Frontal cortex (tissue), 4 donors: ENCODE measurements around the gene LRRC27. TPM values are rescaled to one million over a fixed set of nuclear protein-coding genes. Genes with fewer than 3 reads are reported as not detected.
"Not testable (repeated sequence)": the region's sequence is repeated elsewhere in the genome, so short reads cannot be mapped to it uniquely, and the experiment has no call there.

ENCODE experiments used
- DNase-seq, 2 donors: peaks; one replicate each; pipeline ENCODE4 v3.0.0; 2012; ENCODE audit warnings: low spot score in 2 of 2
- FAIRE-seq: peaks from 2 replicates; lab custom pipeline; 2012; peaks lifted over from hg19 to GRCh38; lab: Jason Lieb, UNC
- total RNA-seq: library from RNA; depleted of rRNA; stranded (reverse); fragments of >200 nt; gene quantifications from one replicate; pipeline ENCODE4 v1.2.3, GENCODE V29; 2014
- donor health status: control.
- donor health status: control.
- donor health status: control.

Gene LRRC27
- total RNA-seq, 1 donor from 2014 or later: 20.0 TPM

DNA sequence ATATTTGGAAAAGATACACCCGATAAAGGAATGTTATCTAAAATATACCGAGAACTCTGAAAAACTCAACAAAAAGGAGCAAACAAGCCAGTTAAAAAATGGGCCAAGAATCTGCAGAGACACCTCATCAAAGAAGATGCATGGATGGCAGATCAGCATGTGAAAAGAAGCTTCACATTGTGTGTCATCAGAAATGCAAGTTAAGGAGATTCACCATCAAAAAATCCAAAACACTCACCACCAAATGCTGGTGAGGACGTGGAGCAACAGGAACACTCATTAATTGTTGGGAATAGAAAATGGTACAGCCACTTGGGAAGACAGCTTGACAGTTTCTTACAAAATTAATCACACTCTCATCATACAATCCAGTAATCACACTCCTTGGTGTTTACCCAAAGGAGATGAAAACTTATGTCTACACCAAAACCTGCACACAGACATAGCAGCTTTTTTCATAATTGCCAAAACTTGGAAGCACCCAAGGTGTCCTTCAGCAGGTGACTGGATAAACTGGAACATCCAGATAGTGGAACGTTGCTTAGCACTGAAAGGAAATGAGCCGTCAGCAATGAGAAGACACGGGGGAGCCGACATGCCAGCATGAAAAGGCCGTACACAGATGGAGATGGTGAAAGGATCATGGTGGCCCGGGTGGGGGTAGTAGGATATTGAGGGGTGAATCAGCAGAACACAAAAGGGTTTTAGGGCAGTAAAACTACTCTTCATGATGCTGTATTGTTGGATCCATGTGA lies 37.1 kb downstream of the LRRC27 start:
- FAIRE-seq (no peak), DNase-seq (no peak)

- no peak for FAIRE-seq
Observed at GRCh38 chr10:132369636-132370185, 37.7 kb downstream of the LRRC27 start.

DNA sequence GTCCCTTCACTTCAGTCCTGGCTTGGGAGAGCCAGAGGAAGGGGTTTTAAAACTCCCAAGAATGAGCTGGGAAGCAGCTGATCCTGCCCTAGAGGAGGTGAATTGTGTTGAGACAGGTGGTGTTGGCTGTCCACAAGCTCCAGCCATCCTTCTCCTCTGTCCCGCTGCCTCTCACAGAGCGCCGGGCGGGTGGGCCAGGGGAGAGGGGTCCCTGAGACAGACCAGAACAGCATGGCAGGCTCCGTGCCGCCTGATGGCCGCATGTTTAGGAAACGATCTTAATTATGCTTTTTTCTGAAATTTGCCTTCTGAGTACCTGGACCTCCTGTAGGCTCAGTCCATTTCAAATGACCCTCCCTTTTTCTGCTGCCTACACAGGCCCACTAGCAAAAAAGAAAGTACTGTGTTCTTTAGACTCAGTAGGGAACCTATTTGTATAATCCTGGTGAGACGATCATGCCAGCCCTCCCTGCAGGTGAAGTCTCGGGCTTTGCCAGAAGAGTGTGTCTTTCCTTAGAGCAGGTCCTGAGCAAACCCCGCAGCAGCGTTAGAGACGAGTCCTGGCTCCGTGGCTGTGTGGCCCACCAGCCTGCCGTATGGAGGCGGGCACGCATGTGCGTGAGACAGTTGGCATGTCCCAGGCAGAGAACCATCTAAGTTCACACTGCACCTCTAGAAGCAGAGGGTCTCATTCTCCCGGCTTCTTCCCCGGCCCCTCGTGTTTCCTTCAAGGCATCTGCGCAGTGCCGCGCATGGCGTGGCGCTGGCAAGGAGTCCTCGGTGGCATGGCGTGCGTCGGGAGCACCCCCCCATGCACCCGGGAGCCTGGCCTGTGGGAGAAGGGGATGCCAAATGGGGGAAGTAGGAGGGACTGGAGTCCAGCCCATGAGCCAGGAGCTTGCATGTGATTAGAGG lies 38.7 kb downstream of the LRRC27 start:
- DNase-seq (no peak), FAIRE-seq (no peak)

More at GRCh38 chr10:132369636-132370185, 37.7 kb downstream of the LRRC27 start:
- no peak for DNase-seq

GRCh38 chr10:132371641-132372081 lies 39.7 kb downstream of the LRRC27 start:
- FAIRE-seq: no peak
- no peak for DNase-seq

DNA sequence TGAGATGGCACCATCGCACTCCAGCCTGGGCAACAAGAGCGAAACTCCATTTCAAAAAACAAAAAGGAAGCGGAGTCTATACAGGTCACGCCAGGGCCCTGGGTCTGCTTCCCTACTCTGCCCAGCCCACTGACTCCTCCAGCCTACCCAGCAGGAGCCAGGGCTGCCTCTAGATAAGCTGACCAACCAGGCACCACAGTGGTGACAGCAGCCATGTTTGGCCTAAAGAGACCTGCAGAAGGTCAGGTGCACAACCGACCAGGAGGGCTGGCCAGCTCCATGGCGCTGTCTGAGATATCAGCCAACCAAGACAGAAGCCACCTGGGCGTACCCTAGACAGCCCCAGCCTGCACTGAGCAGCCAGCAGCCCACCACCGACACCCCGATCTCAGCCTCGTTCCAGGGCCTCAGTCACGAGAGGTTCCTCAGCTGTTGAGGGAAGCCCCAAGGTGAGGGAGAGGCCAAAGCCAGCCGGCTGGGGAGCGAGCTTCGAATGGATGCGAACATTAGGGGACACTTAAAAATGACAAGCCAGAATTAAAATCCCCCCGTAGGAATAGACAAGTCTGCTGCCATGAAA lies 40.6 kb downstream of the LRRC27 start:
- DNase-seq (no peak), FAIRE-seq (no peak)

DNA sequence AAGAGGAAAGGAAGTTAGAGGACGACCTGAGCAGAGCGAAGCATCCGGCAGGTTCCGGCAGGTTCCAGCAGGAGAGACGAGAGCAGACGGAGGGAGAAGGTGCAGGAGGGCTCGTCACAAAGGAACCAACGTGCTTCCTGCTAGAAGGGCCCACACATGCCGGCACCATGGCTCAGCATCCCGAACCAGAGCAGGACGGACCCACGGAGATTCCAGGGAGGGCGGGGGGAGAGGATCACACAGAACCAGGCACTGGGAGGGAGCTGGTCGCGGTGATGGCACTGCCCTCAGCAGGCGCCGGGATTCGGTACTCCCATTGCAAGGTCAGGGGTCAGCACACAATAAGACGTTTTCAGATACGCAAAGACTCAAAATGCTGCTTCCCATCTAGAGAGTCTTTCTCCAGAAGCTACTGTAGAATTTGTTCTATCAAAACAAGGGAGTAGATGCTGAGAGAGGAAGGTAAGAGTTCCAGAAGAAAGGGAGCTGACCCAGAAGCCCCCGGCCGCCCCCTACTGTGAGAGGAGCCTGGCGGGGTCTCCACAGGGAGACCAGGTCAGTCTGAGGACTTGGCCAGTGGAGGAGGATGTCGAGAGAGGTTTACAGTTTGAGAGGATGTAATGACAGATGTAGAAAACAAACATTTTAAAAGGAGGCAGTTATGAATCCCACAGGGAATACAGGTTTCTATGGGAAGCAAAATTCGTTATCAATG lies 41.4 kb downstream of the LRRC27 start:
- FAIRE-seq: no peak
- no peak for DNase-seq

- no peak for DNase-seq
- no peak for FAIRE-seq
Observed at GRCh38 chr10:132374176-132374575, 42.2 kb downstream of the LRRC27 start.

- FAIRE-seq: no peak
Observed at GRCh38 chr10:132374612-132375011, 42.6 kb downstream of the LRRC27 start.

DNA sequence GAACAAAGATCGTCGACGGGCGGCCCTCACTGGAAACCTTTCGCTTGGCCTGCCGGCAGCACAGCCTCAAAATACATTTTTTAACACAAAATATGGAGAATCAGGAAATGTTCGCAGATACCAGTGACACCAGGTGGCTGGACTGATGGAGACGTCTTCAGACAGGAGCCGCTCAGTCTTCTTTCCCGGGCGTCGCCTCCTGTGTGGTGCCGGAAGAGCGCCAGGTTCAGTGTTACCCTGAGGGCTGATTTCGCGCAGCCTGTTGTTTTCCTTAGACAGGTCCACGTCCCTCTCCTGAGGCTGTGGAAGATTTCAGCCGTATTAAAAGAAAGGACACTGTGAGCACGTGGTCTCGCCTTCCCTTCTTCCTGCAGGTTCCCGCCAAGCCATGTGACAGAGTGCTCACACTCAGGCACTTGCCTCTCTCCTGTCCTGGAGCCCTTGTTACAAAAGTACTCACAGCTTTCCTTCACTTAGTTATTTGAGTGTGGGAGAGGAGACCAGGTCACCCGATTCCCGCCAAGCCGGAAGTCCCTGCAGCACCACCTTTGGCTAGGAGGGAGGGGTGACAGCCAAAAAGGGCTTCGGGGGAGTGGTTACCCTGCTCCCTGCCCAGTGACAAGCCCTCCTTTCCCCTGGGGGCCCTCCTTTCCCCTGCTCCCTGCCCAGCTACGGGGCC lies 43.3 kb downstream of the LRRC27 start:
- no peak for FAIRE-seq
- DNase-seq: no peak

More at GRCh38 chr10:132374612-132375011, 42.6 kb downstream of the LRRC27 start:
- no peak for DNase-seq

- DNase-seq: no peak
- FAIRE-seq: no peak
Observed at GRCh38 chr10:132375795-132376297, 43.9 kb downstream of the LRRC27 start.

GRCh38 chr10:132376394-132376851 lies 44.4 kb downstream of the LRRC27 start:
- FAIRE-seq (no peak), DNase-seq (no peak)

DNA sequence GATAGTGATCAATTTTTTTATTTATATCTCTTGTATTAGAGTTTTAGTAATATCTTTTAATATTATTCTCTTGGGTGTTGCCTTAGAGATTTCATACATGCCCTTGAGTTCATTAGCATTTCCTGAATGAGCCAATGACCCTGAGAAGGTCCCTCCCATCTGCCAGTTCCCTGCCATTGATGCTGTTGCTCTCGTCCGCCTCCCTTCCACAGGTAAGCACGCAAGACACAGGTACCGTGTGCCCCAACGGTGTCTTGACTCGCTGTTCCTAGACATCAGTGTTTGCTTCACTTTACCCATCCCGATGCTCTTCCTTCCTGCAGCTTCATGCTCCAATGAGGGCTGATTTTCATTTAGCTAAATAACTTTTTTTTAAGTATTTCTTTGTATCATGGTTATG lies 45.3 kb downstream of the LRRC27 start:
- DNase-seq: no peak
- no peak for FAIRE-seq

GRCh38 chr10:132379026-132379425 lies 47.0 kb downstream of the LRRC27 start:
- not testable (repeated sequence) for FAIRE-seq, DNase-seq

- FAIRE-seq, DNase-seq: not testable (repeated sequence)
Observed at GRCh38 chr10:132380986-132381385, 49.0 kb downstream of the LRRC27 start.

DNA sequence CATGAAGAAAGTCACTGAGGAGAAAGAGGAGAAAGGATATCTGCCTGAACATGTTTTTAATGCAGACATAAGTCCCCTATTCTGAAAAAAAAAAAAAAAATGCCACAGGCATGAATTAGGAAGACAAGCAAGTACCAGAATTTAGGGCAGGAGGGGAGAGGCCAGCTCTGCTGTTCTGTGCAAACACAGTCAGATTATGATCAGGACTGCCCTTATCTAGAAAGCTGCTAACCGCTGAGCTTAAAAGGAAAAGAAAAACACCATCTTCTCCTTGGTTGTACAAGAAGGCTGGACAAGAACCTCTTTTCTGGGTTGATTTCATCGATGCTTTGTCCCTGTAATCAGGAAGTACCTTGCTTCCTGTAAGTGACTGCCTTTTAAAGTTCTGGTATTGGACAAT lies 49.7 kb downstream of the LRRC27 start:
- no peak for FAIRE-seq
- DNase-seq: no peak

- no peak for FAIRE-seq
Observed at GRCh38 chr10:132382231-132382922, 50.4 kb downstream of the LRRC27 start.

DNA sequence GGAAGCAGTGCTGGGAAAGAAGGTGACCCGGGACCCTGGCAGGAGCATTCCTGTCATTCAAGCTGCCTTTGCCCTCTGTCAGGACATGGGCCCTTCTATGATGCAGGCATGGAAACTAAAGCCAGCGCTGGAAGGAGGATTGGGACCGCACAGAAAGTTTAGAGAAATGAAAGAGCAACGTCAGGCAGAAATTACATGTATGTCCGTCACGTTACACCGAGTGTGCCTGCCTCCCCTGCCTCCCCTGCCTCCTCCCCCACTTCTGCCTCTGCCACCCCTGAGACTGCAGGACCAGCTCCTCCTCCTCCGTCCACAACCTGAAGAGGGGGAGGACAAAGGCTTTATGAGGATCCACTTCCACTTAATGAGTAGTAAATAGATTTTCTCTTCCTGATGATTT lies 51.1 kb downstream of the LRRC27 start:
- no peak for DNase-seq
- FAIRE-seq: no peak

More at GRCh38 chr10:132382231-132382922, 50.4 kb downstream of the LRRC27 start:
- DNase-seq: no peak

GRCh38 chr10:132383751-132384196 lies 51.8 kb downstream of the LRRC27 start:
- DNase-seq (no peak), FAIRE-seq (no peak)
